Measurements from ENCODE around the gene FMO2. TPM values are rescaled to one million over a fixed set of nuclear protein-coding genes. Genes with fewer than 3 reads are reported as not detected.

FMO2 gene
- total RNA-seq, result 3.5 and 4.5 TPM in 2 replicates

DNA sequence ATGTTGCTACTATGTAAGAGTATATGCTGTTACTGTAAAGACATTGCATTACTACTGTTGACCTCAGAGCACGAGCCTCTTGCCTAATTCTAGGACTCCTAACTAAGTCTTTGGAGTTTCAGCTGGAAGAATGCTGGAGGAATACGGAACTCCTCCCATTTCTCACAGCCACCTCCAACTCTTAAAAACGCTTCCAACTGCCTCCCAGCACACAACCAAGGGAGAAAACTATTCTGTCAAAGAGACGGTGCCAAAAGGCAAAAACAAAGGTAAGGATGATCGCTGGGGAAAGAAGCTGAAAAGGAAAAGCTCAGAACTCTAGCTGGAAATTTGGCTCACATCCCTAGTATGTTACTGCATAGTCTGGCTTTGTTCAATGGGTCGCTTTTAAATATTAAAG lies at the start of gene FMO2:
Gene FMO2 (plus strand): TSS at position 210 of the 400 bp plus-strand sequence. CDS start 414 bp downstream, outside the sequence.

GRCh38 chr1:171248302-171248701 lies 63.2 kb downstream of the FMO2 start, which contains the start of gene FMO1:
FMO1 (plus strand) TSS chr1:171248494; CDS start chr1:171258088, 9,594 bp downstream.

Other genes with a start within 250 kb of the FMO2 start
- gene MROH9, start 249.8 kb upstream of the FMO2 start, total RNA-seq, result under 0.01 TPM in 1 of 2 replicates, not detected in the other
- gene FMO3, start 94.4 kb upstream of the FMO2 start, total RNA-seq, result 5.1 and 15.6 TPM in 2 replicates
- 0.29 and 0.66 TPM in 2 replicates for gene FMO1, start 63.2 kb downstream of the FMO2 start, total RNA-seq
- gene FMO4, start 128.9 kb downstream of the FMO2 start, total RNA-seq, result 1.2 and 6.7 TPM in 2 replicates

Measured in smooth muscle cell of trachea (primary cell).